Measurements from ENCODE around the gene FCN1.
"Not testable (repeated sequence)": the region's sequence is repeated elsewhere in the genome, so short reads cannot be mapped to it uniquely, and the experiment has no call there.

The FCN1 gene

DNA sequence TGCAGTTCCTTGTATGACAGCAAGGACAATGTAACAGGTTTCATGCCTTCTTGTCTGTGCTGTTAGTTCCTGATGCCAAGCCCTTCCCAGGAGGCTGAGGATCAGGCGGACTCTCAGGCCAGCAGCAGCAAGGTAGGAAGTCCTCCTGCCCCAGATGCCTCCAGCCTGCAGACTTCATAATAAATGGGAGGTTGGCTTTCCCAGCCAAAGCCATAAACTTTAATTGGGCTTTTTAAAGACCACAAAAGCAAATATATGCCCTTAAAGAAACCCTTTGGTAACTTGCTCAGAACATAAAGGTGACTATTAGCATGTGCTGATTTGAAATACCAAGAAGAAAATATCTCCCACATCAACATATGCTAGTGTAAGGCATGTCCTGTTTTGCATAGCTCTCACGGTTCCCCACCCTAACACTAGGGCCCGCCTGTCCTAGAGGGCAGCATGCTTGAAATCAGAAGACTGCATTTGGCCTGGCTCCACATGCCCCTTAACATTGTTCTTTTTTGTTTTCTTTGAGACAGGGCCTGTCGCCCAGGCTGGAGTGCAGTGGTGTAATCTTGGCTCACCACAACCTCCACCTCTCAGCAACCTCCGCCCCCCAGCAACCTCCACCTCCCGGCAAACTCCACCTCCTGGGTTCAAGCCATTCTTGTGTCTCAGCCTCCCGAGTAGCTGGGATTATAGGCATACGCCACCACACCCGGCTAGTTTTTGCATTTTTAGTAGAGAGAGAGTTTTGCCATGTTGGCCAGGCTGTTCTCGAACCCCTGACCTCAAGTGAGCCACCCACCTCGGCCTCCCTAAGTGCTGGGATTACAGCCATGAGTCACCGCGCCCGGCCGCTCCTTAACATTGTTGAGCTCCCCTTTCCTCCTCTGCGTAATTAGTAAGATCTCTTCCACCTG lies 44.6 kb upstream of the FCN1 start:
- H3K4me1 ChIP-seq: peaks cover 8% of the 10 kb centered on the region
- H3K27ac ChIP-seq: no peak overlapping the region
- no peaks in the 10 kb centered on the region for H3K36me3 ChIP-seq
- H3K9ac ChIP-seq: no peak overlapping the region
- peaks cover 10% of the 10 kb centered on the region; the same call in 1 of the 2 replicates for H3K9me3 ChIP-seq
- TF ChIP-seq Cebpa-rat (IDR thresholded peaks at IDR 0.05): no peak
- no peak overlapping the region for H3K4me3 ChIP-seq
- no peaks in the 10 kb centered on the region for H4K20me1 ChIP-seq
- H3K4me2 ChIP-seq: no peak overlapping the region
- H3K27me3 ChIP-seq: no peaks in the 10 kb centered on the region

- Histone ChIP-seq H3K27me3 (no peaks in the 10 kb centered on the region), H4K20me1 (no peaks in the 10 kb centered on the region), H3K9ac (no peak overlapping the region), H3K9me3 (peaks cover 10% of the 10 kb centered on the region; the same call in 1 of the 2 replicates), H3K4me1 (peaks cover 11% of the 10 kb centered on the region), H3K4me3 (no peak overlapping the region), H3K4me2 (no peak overlapping the region), H3K27ac (no peak overlapping the region), H3K36me3 (no peaks in the 10 kb centered on the region)
- TF ChIP-seq Cebpa-rat (IDR thresholded peaks at IDR 0.05): no peak
Observed at GRCh38 chr9:134961331-134962064, 43.8 kb upstream of the FCN1 start.

GRCh38 chr9:134960701-134961181 lies 43.0 kb upstream of the FCN1 start:
- peaks cover 10% of the 10 kb centered on the region; the same call in 1 of the 2 replicates for H3K9me3 ChIP-seq
- peaks cover 11% of the 10 kb centered on the region for H3K4me1 ChIP-seq
- no peak for TF ChIP-seq Cebpa-rat (IDR thresholded peaks at IDR 0.05)
- no peaks in the 10 kb centered on the region for H3K27me3 ChIP-seq
- H3K36me3 ChIP-seq: no peaks in the 10 kb centered on the region
- H4K20me1 ChIP-seq: no peaks in the 10 kb centered on the region
- H3K4me3 ChIP-seq: no peak overlapping the region
- no peak overlapping the region for H3K4me2 ChIP-seq
- no peak overlapping the region for H3K9ac ChIP-seq
- no peak overlapping the region for H3K27ac ChIP-seq

DNA sequence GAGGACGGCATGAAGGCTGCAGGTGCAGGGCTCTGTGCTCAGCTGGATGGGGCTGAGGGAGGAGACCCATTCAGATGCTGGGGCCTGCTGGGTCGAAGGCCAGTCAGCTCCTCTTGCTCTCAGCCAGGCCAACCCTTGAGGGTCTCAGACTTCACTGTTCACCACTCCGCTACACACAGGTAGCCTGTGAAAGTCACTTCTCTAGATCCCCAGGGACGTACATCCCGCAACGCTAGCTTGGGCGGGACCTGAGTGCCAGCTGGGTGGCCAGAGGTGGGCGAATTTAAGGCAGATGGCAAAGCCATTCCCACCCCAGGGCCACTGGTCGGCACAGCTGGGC lies 42.2 kb upstream of the FCN1 start:
- no peaks in the 10 kb centered on the region for H3K27me3 ChIP-seq
- H3K36me3 ChIP-seq: no peaks in the 10 kb centered on the region
- H3K4me1 ChIP-seq: peaks cover 11% of the 10 kb centered on the region
- TF ChIP-seq Cebpa-rat (IDR thresholded peaks at IDR 0.05): no peak
- no peak overlapping the region for H3K4me3 ChIP-seq
- no peak overlapping the region for H3K27ac ChIP-seq
- no peak overlapping the region for H3K4me2 ChIP-seq
- H3K9me3 ChIP-seq: peaks cover 10% of the 10 kb centered on the region; the same call in 1 of the 2 replicates
- H3K9ac ChIP-seq: no peak overlapping the region
- H4K20me1 ChIP-seq: no peaks in the 10 kb centered on the region

DNA sequence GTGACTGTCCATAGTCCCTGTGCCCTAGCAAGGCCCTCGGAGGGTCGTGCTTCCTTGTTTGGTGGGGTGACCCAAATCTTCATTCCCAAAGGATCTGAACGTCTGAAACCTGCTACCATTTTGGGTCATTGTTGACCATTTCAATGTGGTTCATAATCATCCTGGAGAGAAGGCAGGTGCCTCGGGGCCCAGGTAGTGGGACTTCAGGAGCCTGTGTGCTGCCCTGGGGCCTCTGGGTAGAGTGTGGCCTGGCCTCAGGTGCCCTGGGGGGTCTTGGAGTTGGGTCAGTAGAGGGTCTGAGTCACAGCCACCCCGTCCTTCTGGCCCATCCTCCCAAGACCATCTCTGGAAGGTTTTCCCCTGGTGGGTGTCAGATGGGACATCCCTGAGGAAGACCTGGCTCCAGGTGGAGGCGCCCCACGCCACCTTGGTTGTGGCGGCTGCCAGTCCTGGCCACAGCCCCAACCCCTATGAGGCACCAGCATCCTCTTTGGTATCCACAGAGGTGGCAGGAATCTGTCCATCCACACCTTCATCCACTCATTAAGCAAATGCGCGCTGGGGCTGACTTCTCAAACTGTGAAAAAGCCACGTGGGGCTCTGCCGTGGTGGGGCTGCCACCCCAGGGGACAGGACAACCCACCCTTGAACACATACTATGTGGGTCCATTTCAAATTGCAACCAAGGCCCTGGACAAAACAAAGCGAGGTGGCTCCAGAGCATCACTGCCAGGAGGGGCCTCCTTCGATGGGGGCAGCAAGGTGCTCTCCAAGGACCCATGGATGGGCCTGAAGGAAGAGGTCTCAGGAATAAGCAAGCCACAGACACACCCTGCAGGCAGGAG lies 41.6 kb upstream of the FCN1 start:
- no peak for TF ChIP-seq Cebpa-rat (IDR thresholded peaks at IDR 0.05)
- Histone ChIP-seq H3K4me3 (no peak overlapping the region), H3K27ac (no peak overlapping the region), H3K4me2 (no peak overlapping the region), H3K9ac (no peak overlapping the region), H3K27me3 (no peaks in the 10 kb centered on the region), H3K9me3 (peaks cover 10% of the 10 kb centered on the region; the same call in 1 of the 2 replicates), H3K4me1 (peaks cover 11% of the 10 kb centered on the region), H3K36me3 (no peaks in the 10 kb centered on the region), H4K20me1 (no peaks in the 10 kb centered on the region)

GRCh38 chr9:134957945-134958227 lies 40.2 kb upstream of the FCN1 start:
- H3K9me3 ChIP-seq: peaks cover 10% of the 10 kb centered on the region; the same call in 1 of the 2 replicates
- H4K20me1 ChIP-seq: no peaks in the 10 kb centered on the region
- no peak overlapping the region for H3K9ac ChIP-seq
- no peaks in the 10 kb centered on the region for H3K36me3 ChIP-seq
- no peaks in the 10 kb centered on the region for H3K27me3 ChIP-seq
- H3K4me3 ChIP-seq: no peak overlapping the region
- no peak overlapping the region for H3K27ac ChIP-seq
- TF ChIP-seq Cebpa-rat (IDR thresholded peaks at IDR 0.05): no peak
- H3K4me1 ChIP-seq: peaks cover 11% of the 10 kb centered on the region
- peak overlapping the region; percentile 57 for H3K4me2 ChIP-seq

DNA sequence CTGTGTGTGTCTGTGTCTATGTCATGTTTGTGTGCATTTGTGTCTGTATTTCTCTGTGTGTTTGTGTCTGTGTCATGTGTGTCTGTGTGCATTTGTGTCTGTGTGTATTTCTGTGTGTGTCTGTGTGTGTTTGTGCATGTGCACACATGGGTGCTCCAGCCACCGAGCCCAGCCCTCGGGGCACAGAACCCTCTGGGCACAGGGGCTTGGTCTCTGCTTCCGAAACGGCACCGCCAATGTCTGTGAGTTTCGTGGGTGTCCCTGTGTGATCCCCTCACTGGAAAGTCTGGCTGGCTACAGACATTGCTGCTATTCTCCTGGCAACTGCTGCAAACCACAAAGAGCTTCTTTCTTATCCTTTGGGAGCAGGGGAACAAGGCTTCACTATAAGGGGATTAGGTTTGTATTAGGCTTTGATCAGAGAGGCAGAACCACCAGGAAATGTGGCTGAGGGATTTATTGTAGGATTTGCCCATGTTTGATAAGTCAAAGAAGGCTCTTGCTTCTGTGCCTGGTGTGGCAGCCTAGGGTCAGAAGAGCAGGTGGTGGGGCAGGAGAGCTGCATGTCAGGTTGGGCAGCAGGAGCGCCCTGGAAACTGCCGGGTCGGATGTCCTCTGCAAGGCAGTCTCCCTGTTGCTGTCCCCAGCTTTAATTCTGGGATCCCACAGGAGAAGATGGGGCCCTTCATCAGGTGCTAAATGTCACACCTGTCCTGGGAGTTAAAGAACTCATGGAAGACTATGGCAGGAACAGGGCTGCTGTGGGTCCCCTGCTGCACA lies 39.6 kb upstream of the FCN1 start:
- no peak for TF ChIP-seq Cebpa-rat (IDR thresholded peaks at IDR 0.05)
- Histone ChIP-seq H3K27me3 (no peaks in the 10 kb centered on the region), H3K36me3 (no peaks in the 10 kb centered on the region), H3K27ac (no peak overlapping the region), H3K4me2 (peak overlapping the region; percentile 57), H3K4me1 (peaks cover 11% of the 10 kb centered on the region), H3K9me3 (peaks cover 10% of the 10 kb centered on the region; the same call in 1 of the 2 replicates), H3K9ac (no peak overlapping the region), H3K4me3 (no peak overlapping the region), H4K20me1 (no peaks in the 10 kb centered on the region)

DNA sequence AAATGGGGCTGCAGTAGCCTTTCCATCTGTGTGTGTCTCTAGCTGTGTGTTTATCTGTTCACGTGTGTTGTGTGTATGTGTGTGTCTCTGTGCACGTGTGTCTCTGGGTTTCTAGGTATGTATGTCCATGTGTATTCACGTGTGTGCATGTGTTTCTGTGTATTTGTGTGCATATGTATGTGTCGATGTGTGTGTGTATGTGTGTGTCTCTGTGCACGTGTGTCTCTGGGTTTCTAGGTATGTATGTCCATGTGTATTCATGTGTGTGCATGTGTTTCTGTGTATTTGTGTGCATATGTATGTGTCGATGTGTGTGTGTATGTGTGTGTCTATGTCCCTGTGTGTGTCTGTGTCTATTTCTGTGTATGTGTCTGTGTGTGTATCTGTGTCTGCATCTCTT lies 38.7 kb upstream of the FCN1 start:
- not testable (repeated sequence) for H3K9ac ChIP-seq, H3K9me3 ChIP-seq, H4K20me1 ChIP-seq, H3K27me3 ChIP-seq, H3K36me3 ChIP-seq, H3K4me3 ChIP-seq, H3K4me2 ChIP-seq, H3K27ac ChIP-seq
- H3K4me1 ChIP-seq: peaks cover 11% of the 10 kb centered on the region

GRCh38 chr9:134955801-134956200 lies 38.1 kb upstream of the FCN1 start:
- no peak for TF ChIP-seq Cebpa-rat (IDR thresholded peaks at IDR 0.05)
- Histone ChIP-seq H3K9me3 (peaks cover 10% of the 10 kb centered on the region; the same call in 1 of the 2 replicates), H3K4me3 (no peak overlapping the region), H3K4me1 (peaks cover 11% of the 10 kb centered on the region), H3K27ac (no peak overlapping the region), H3K27me3 (no peaks in the 10 kb centered on the region), H4K20me1 (no peaks in the 10 kb centered on the region), H3K9ac (no peak overlapping the region), H3K36me3 (no peaks in the 10 kb centered on the region), H3K4me2 (no peak overlapping the region)

Measured in BLaER1 (cell line).